ENCODE data around the gene MFAP2.

GRCh38 chr1:17014671-17015567 is 34.5 kb upstream of the MFAP2 start:
- TF ChIP-seq ZNF791 (tag by site-specific recombination; IDR thresholded peaks at IDR 0.05) (no peak), CTCF (tag by site-specific recombination; IDR thresholded peaks at IDR 0.05) (no peak), ZFP41 (tag by site-specific recombination; IDR thresholded peaks at IDR 0.05; ENCODE audit: borderline replicate concordance) (no peak), ZNF423 (tag by site-specific recombination; IDR thresholded peaks at IDR 0.05) (no peak), ZNF10 (tag by site-specific recombination; IDR thresholded peaks at IDR 0.05) (no peak), PBX3 (CRISPR knock-in tag; IDR thresholded peaks at IDR 0.05) (no peak), ZNF626 (tag by site-specific recombination; IDR thresholded peaks at IDR 0.05) (no peak), ZNF529 (tag by site-specific recombination; IDR thresholded peaks at IDR 0.05; ENCODE audit: insufficient replicate concordance) (no peak), ZNF138 (tag by site-specific recombination; IDR thresholded peaks at IDR 0.05; ENCODE audit: borderline replicate concordance) (no peak), ZNF302 (tag by site-specific recombination; IDR thresholded peaks at IDR 0.05; ENCODE audit: low read depth) (no peak), ZNF335 (tag by site-specific recombination; conservative IDR thresholded peaks at IDR 0.05) (no peak), ZBTB48 (tag by site-specific recombination; IDR thresholded peaks at IDR 0.05) (no peak)

Measured in HEK293 (cell line).